Astrocyte (in vitro differentiated cells and primary cell): Measurements from ENCODE around the gene SMIM20. TPM values are rescaled to one million over a fixed set of nuclear protein-coding genes. Genes with fewer than 3 reads are reported as not detected.
A peak's percentile ranks its signal among the peaks of the same experiment; 100 is the strongest.

Source experiments
- DNase-seq: peaks from one replicate; pipeline ENCODE4 v3.0.0-alpha.2; 2010; ENCODE audit warnings: low read depth
- FAIRE-seq: peaks from 2 replicates; lab custom pipeline; 2011; peaks lifted over from hg19 to GRCh38; lab: Jason Lieb, UNC
- H2AFZ ChIP-seq: 2 replicates; pipeline ENCODE4 v1.6.0; 2012; ENCODE audit warnings: low read depth, low read length, inconsistent platforms
- H3K27ac ChIP-seq: 2 replicates; pipeline ENCODE4 v1.5.1; 2011; ENCODE audit warnings: low read depth, low read length, inconsistent platforms
- H3K27me3 ChIP-seq: 2 replicates; pipeline ENCODE4 v1.6.0; 2011; ENCODE audit warnings: low read length, inconsistent platforms; ENCODE audit not compliant: insufficient read depth
- H3K36me3 ChIP-seq: 2 replicates; pipeline ENCODE4 v1.5.1; 2011; ENCODE audit warnings: low read length, inconsistent platforms; ENCODE audit not compliant: insufficient read depth
- H3K4me1 ChIP-seq: 2 replicates; pipeline ENCODE4 v1.5.1; 2011; ENCODE audit warnings: low read length, inconsistent platforms; ENCODE audit not compliant: insufficient read depth
- H3K4me2 ChIP-seq: 2 replicates; pipeline ENCODE4 v1.6.0; 2012; ENCODE audit warnings: low read length, inconsistent platforms
- H3K4me3 ChIP-seq: 2 replicates; pipeline ENCODE4 v1.5.1; 2011; ENCODE audit warnings: low read depth, mild to moderate bottlenecking, low read length, inconsistent platforms; ENCODE audit not compliant: insufficient read depth
- H3K79me2 ChIP-seq: 2 replicates; pipeline ENCODE4 v1.6.0; 2012; ENCODE audit warnings: mild to moderate bottlenecking, low read length, inconsistent platforms; ENCODE audit not compliant: insufficient read depth
- H3K9ac ChIP-seq: 2 replicates; pipeline ENCODE4 v1.6.0; 2012; ENCODE audit warnings: mild to moderate bottlenecking, low read length, inconsistent platforms
- H3K9me3 ChIP-seq: 2 replicates; pipeline ENCODE4 v1.5.1; 2012; ENCODE audit warnings: low read depth, mild to moderate bottlenecking, low read length, inconsistent platforms; ENCODE audit not compliant: insufficient read depth
- H4K20me1 ChIP-seq: 2 replicates; pipeline ENCODE4 v1.6.0; 2012; ENCODE audit warnings: low read length, inconsistent platforms; ENCODE audit not compliant: insufficient read depth
- H3K27ac Mint-ChIP-seq: one replicate; pipeline ENCODE4 v1.8.0; 2021; ENCODE audit warnings: mild to moderate bottlenecking, mixed read lengths; ENCODE audit not compliant: unreplicated experiment
- H3K27me3 Mint-ChIP-seq: one replicate; pipeline ENCODE4 v1.8.0; 2021; ENCODE audit warnings: low read depth, mixed read lengths; ENCODE audit not compliant: unreplicated experiment
- H3K36me3 Mint-ChIP-seq: one replicate; pipeline ENCODE4 v1.8.0; 2021; ENCODE audit warnings: low read depth, mixed read lengths; ENCODE audit not compliant: unreplicated experiment
- H3K4me1 Mint-ChIP-seq: one replicate; pipeline ENCODE4 v1.8.0; 2021; ENCODE audit warnings: low read depth, mixed read lengths; ENCODE audit not compliant: unreplicated experiment
- H3K4me3 Mint-ChIP-seq: one replicate; pipeline ENCODE4 v1.8.0; 2021; ENCODE audit warnings: mild to moderate bottlenecking, moderate library complexity, mixed read lengths; ENCODE audit not compliant: unreplicated experiment
- H3K9me3 Mint-ChIP-seq: one replicate; pipeline ENCODE4 v1.8.0; 2021; ENCODE audit warnings: mild to moderate bottlenecking, mixed read lengths; ENCODE audit not compliant: unreplicated experiment
- EZH2 ChIP-seq: IDR thresholded peaks from 2 replicates; pipeline ENCODE4 v1.6.1; 2012; ENCODE audit warnings: mild to moderate bottlenecking, low read length, inconsistent platforms; ENCODE audit not compliant: insufficient read depth
- total RNA-seq: library from RNA; stranded (reverse); gene quantifications from 2 replicates; pipeline ENCODE4 v1.2.1, GENCODE V29; 2021
- TF ChIP-seq, protein P1 (sequence below): IDR thresholded peaks from 2 replicates; pipeline ENCODE4 v1.5.1; 2011; ENCODE audit warnings: low read depth, mild to moderate bottlenecking, inconsistent platforms, low read length, moderate library complexity; ENCODE audit not compliant: insufficient read depth

The SMIM20 gene
- total RNA-seq, 1 donor from 2014 or later, result 19.4 TPM

DNA sequence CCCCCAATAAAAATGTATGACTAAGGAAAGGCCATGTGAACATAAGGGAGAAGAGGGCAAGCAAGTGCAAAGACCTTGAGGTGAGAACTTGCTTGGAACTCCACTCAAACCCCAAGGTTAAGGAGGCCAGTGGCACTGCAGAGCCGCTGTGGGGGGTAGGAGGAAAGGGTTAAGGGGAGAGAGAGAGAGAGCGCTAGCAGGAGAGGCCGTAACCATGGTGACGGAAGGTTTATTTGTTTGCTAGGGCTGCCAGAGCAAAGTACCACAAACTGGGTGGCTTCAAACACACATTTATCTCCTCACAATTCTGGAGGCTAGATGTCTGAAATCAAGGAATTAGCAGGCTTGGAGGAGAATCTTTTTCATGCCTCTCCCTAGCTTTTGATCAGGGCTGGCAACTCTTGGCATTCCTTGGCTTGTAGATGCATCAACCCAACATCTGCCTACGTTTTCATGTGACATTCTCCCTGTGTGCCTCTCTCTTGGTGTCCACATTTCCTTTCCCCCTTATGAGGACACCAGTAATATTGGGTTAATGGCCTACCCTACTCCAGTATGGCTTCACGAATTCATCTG lies 35.2 kb downstream of the SMIM20 start:
- H3K9me3 Mint-ChIP-seq, result no peaks in the 10 kb centered on the region
- peak overlapping the region; percentile 34 for H3K27ac Mint-ChIP-seq
- Histone ChIP-seq H3K4me3 (no peak overlapping the region), H3K4me1 (peaks cover 8% of the 10 kb centered on the region), H2AFZ (no peak overlapping the region), H3K27me3 (peaks cover 8% of the 10 kb centered on the region), H3K9ac (no peak overlapping the region), H3K9me3 (peaks cover 2% of the 10 kb centered on the region), H3K4me2 (no peak overlapping the region), H3K36me3 (no peaks in the 10 kb centered on the region), H4K20me1 (no peaks in the 10 kb centered on the region), H3K79me2 (no peaks in the 10 kb centered on the region), H3K27ac (no peak overlapping the region)
- DNase-seq (no peak), FAIRE-seq (no peak)
- H3K36me3 Mint-ChIP-seq, result no peaks in the 10 kb centered on the region
- H3K4me1 Mint-ChIP-seq, result peaks cover 10% of the 10 kb centered on the region
- H3K4me3 Mint-ChIP-seq, result peak overlapping the region; percentile 51
- TF ChIP-seq, protein P1, sequence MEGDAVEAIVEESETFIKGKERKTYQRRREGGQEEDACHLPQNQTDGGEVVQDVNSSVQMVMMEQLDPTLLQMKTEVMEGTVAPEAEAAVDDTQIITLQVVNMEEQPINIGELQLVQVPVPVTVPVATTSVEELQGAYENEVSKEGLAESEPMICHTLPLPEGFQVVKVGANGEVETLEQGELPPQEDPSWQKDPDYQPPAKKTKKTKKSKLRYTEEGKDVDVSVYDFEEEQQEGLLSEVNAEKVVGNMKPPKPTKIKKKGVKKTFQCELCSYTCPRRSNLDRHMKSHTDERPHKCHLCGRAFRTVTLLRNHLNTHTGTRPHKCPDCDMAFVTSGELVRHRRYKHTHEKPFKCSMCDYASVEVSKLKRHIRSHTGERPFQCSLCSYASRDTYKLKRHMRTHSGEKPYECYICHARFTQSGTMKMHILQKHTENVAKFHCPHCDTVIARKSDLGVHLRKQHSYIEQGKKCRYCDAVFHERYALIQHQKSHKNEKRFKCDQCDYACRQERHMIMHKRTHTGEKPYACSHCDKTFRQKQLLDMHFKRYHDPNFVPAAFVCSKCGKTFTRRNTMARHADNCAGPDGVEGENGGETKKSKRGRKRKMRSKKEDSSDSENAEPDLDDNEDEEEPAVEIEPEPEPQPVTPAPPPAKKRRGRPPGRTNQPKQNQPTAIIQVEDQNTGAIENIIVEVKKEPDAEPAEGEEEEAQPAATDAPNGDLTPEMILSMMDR, result no peak
- no peak for TF ChIP-seq EZH2
- H3K27me3 Mint-ChIP-seq, result peaks cover 14% of the 10 kb centered on the region

DNA sequence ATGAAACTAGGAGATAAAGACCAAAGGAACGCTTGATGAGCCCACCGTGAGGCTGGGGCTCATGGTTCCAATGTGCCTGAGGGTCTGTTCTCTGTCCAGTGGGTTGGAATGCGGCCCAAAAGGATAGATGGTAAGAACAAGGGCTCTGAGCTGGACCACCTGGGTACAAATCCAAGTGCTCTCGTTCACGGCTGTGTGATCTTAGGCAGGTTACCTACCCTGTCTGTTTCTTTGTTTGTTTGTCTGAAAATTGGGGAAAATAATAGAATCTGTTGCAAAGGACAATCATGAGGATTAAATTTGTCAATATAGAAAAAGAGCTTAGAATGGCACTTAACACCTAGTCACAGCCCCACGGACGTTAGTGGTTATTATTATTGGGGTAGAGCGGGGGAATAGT lies 36.0 kb downstream of the SMIM20 start:
- H3K27me3 Mint-ChIP-seq, result peaks cover 15% of the 10 kb centered on the region
- Histone ChIP-seq H2AFZ (no peak overlapping the region), H3K27me3 (peaks cover 7% of the 10 kb centered on the region), H4K20me1 (no peaks in the 10 kb centered on the region), H3K36me3 (no peaks in the 10 kb centered on the region), H3K4me1 (peaks cover 8% of the 10 kb centered on the region), H3K27ac (no peak overlapping the region), H3K79me2 (no peaks in the 10 kb centered on the region), H3K9ac (no peak overlapping the region), H3K4me2 (no peak overlapping the region), H3K9me3 (peaks cover 2% of the 10 kb centered on the region), H3K4me3 (no peak overlapping the region)
- FAIRE-seq, result no peak
- no peaks in the 10 kb centered on the region for H3K9me3 Mint-ChIP-seq
- H3K4me3 Mint-ChIP-seq, result no peak overlapping the region
- no peak for DNase-seq
- H3K4me1 Mint-ChIP-seq, result peaks cover 10% of the 10 kb centered on the region
- TF ChIP-seq, protein P1, result no peak
- TF ChIP-seq EZH2, result no peak
- no peak overlapping the region for H3K27ac Mint-ChIP-seq
- no peaks in the 10 kb centered on the region for H3K36me3 Mint-ChIP-seq
